HG03378 (cell line): ENCODE results near the gene STXBP3.
"Not testable (repeated sequence)": the region's sequence is repeated elsewhere in the genome, so short reads cannot be mapped to it uniquely, and the experiment has no call there.

Experiments
- ATAC-seq: cut with Tn5 transposase; IDR thresholded peaks from one replicate; pipeline ENCODE4 v1.9.1; 2021; ENCODE audit warnings: mild to moderate bottlenecking, moderate library complexity; ENCODE audit not compliant: unreplicated experiment

STXBP3 gene

GRCh38 chr1:108729481-108729880, 17.0 kb upstream of the STXBP3 start:
- no peak for ATAC-seq

GRCh38 chr1:108732398-108732797, 14.1 kb upstream of the STXBP3 start:
- no peak for ATAC-seq

DNA sequence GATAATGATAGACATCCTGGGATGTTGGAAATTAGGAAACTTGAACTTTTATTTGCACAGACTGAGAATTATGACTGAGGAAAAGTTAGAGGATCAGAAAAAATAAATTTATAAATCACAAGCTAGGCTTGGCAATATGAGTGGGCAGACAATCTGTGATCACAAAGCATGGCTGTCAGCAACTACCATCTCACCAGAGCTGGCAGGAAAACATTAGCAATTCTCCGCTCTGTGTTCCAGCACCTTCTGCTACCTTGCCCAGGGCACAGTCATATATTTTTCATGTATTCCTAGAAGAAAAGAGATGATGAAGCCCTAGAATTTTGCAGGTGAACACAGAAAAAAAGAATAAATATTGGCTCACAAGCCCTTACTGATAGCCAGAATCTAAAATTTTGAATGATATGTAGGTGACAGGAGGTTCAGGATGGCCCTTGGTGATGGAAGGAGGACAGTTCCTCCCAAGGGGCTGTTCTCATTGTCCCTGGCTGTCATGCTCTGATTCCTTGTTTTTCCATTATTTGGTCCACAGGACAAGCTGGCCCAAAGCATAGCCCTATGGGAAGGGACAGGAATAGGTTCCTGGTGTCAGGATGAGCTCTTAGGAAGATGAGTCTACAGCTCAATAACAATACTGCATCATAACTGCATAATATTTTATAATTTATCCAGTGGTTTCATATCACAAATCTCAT, 12.2 kb upstream of the STXBP3 start:
- ATAC-seq, result no peak

DNA sequence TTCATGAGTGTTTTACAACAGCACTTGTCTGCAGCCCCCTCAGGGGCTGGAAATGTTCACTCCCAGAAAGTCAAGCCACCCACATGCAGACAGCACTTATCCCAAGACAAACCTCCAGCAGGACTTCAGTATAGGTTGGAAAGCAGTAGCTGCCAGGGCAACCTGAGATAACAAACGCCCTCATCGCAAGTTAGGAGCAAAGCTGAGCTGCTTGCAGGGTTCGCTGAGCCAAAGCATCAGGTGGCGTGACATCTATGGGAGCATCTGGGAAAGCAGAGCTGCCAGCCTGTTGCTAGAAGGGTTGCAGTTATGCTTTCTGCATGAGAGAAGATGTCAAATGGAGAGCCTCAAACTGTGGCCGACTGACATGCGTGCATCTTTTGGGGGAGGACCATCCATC, 4.2 kb upstream of the STXBP3 start:
- ATAC-seq, result no peak

- no peak for ATAC-seq
These were observed 493 bp upstream of the STXBP3 start for GRCh38 chr1:108745980-108746381.

DNA sequence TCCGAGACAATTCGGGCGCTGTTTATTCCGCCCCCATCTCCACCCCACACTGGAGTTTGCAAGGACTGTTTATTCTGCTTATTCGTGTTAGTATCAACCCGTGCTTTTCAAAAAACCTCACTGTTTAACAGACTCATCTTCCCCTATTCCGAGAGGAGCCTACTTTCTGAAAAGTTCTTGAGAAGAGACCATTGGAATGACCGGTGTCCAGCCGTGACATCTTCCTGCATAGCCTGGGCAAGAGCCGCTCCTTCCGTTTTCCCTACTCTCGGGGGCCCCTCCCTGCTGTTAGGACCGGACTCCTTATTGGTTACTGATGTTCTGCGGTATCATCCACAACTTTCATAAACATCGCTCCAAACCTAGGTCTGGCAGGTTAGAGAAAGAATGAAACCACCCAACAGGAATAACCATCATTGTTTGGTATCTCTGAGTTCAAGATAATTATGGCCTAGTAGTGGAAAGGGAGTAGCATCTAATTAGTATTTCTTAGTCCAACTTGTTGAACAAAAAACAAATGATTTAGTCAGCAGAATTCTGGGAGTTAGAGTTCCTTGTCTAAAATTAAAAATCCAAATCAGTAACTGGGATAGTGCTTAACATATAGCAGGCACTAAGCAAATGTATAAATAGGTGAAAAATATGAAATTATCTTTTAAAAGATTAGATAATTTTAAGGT, 837 bp downstream of the STXBP3 start:
- ATAC-seq, result peak; percentile 24

DNA sequence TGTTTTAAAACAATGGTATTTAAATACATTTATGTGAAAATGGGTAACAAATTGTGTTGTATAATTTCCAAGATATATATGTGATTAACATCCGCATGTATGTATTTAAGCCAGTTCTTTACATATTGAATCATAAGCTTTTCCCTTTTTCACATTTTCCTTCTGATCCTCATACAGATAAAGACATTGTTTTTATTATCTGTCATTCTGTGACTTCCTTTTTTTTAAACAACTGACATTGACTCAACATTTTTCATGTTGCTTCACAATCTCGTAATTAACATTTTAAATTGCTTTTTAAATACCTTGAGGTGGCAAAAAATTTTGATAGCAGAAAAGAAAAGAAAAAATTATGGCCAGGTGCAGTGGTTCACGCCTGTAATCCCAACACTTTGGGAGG, 1.4 kb downstream of the STXBP3 start:
- ATAC-seq, result no peak

GRCh38 chr1:108749081-108749480, 2.6 kb downstream of the STXBP3 start:
- no peak for ATAC-seq

DNA sequence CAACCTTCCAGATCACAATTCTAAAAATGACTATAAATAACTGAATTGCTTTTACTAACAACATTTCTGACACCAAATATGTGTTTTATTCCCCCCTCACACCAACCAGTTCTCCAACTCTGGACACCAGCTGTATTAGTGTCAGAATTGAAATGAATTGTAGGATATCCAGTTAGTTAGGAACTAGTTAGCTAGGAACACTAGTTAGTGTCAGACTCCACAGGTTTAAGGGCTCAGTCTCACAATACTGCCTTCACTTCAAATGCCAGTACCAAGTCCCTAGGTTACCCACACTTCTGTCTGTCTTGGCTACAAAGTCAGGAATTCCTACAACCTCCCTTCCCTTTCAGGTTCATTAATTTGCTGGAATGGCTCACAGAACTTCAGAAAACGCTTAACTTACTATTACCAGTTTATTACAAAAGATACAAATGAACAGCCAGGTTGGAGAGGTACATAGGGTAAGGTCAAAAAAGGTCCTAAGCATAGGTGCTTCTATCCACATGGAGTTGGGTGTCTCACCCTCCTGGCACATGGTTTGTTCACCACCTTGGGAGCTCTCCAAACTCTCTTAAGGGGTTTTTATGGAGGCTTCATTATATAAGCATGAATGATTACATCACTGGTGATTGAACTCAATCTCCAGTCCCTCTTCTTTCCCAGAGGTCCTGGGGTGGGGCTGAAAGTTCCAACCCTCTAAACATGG, 4.2 kb downstream of the STXBP3 start:
- no peak for ATAC-seq

DNA sequence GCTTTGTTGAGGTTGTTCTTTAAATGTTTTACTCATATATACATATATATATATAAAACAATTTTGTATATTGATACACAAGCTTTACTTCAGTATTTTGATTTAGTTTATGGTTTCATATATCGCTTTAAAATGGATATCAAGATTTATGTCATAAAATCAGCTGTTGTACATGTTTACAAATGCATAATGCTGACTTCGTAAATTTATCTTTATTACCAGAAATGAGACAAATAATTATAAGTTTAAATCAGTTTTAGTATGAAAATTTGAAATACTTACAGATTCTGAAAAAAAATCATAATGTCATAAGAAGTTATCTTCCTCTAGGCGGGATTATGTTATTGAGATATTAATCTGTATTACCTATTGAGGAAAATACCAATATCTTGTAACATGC, 6.9 kb downstream of the STXBP3 start:
- no peak for ATAC-seq

- ATAC-seq, result no peak
These were observed 12.3 kb downstream of the STXBP3 start for GRCh38 chr1:108758796-108759195.

DNA sequence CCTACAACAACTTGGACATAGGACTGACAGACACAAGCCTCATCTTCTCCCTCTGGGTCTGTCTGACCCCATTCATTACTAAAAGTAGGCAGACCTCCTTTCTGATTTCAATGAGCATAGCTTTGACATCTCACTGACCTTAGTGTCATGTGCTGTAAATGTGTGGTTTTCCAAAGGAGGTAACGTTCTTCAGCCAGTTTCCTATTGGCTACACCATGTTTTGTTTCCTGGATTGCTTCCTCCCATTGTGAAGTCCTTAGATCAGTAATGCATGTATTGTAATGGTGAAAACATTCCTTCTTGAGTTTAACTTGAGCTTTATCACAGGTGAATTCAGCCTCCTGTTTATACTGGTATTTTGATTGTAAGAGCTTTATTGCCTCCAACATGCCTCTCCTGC, 20.6 kb downstream of the STXBP3 start:
- ATAC-seq, result no peak

- ATAC-seq, result no peak
These were observed 21.2 kb downstream of the STXBP3 start for GRCh38 chr1:108767708-108768107.

- no peak for ATAC-seq
These were observed 31.4 kb downstream of the STXBP3 start for GRCh38 chr1:108777839-108778238.

- ATAC-seq, result no peak
These were observed 33.0 kb downstream of the STXBP3 start for GRCh38 chr1:108779455-108779854.

- no peak for ATAC-seq
These were observed 34.6 kb downstream of the STXBP3 start for GRCh38 chr1:108780937-108781574.

- not testable (repeated sequence) for ATAC-seq
These were observed 35.1 kb downstream of the STXBP3 start for GRCh38 chr1:108781575-108781944.

GRCh38 chr1:108785264-108785663, 38.8 kb downstream of the STXBP3 start:
- ATAC-seq, result no peak

DNA sequence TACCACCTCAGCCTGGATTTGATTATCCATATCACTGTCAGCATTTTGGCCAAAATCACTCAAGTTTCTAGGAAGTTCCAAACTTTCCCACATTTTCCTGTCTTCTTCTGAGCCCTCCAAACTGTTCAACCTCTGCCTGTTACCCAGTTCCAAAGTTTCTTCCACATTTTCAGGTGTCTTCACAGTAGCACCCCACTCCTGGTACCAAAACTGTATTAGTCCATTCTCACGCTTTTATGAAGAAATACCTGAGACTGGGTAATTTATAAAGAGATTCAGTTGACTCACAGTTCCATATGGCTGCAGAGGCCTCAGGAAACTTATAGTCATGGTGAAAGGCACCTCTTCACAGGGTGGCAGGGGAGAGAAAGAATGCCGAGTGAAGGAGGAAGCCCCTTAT, 39.4 kb downstream of the STXBP3 start:
- no peak for ATAC-seq

GRCh38 chr1:108791790-108792189, 45.3 kb downstream of the STXBP3 start:
- ATAC-seq, result no peak

DNA sequence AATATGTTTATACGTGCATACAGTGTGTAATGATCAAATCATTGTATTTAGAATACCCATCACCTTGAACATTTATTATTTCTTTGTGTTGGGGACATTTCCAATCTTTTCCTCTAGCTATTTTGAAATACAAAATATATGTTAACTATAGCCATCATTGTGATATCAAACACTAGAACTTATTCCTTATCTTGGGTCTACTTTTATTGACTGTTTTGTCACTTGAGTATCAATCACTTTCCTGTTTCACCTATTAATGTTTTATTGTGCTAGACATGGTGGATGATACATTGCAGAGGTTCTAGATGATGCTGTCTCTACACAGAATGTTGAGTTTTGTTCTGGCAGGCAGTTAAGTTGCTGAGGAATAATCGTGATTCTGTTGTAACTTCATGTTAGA, 45.9 kb downstream of the STXBP3 start:
- no peak for ATAC-seq

DNA sequence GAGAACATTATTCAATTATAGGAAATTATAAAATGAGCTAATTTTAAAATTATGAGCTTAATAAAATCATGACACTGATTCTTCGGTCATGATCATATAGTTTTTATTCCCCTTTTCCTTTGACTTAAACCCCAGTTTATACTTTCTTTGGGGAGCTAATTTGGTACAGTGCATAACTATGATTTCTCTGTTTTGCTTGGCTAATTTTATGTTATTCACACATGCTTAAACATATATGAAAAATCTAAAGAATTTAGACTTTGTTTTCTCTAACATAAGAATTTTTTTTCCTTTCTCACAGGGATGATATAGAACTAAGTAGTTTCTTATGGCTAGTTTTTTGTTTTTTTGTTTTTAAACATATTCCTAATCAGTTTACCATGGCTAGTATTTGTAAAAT, 52.5 kb downstream of the STXBP3 start:
- ATAC-seq, result no peak
